WTC11 (cell line): ENCODE results near the gene IRAK2.

Source experiments
- ATF3 ChIP-seq: sonication (generic); formaldehyde crosslinking; conservative IDR thresholded peaks from 2 replicates; pipeline ENCODE4 v1.8.1; 2022; ENCODE audit warnings: mild to moderate bottlenecking, missing genetic modification reagents
- CREB1 ChIP-seq: sonication (generic); formaldehyde crosslinking; IDR thresholded peaks from 2 replicates; pipeline ENCODE4 v1.8.0; 2023; ENCODE audit warnings: mild to moderate bottlenecking, missing genetic modification reagents
- CTCF ChIP-seq: fragments of 200-600 bp; IDR thresholded peaks from 2 replicates; pipeline ENCODE4 v1.8.0; 2022; ENCODE audit warnings: antibody characterized with exemption

GRCh38 chr3:10213156-10213792 is 48.6 kb downstream of the IRAK2 start:
- TF ChIP-seq ATF3 (CRISPR knock-in tag) = no peak
- TF ChIP-seq CREB1 = no peak
- TF ChIP-seq CTCF = no peak
